Smooth muscle cell (in vitro differentiated cells): ENCODE data around the gene FNDC10. TPM values are rescaled to one million over a fixed set of nuclear protein-coding genes. Genes with fewer than 3 reads are reported as not detected.
A peak's percentile ranks its signal among the peaks of the same experiment; 100 is the strongest.

Experiments used
- DNase-seq: peaks from one replicate; lab custom pipeline; 2025; ENCODE audit not compliant: unreplicated experiment; lab: John Stamatoyannopoulos, UW
- H2AFZ ChIP-seq: fragments of 200-600 bp; sonication (generic); 2 replicates; pipeline ENCODE4 v1.6.0; 2016; ENCODE audit warnings: antibody characterized with exemption, low read depth, mild to moderate bottlenecking
- H3F3A ChIP-seq: fragments of 200-600 bp; sonication (generic); 2 replicates; pipeline ENCODE4 v1.6.0; 2017; ENCODE audit warnings: antibody characterized with exemption, low read depth
- H3K27ac ChIP-seq: fragments of 200-600 bp; sonication (generic); 2 replicates; pipeline ENCODE4 v1.5.1; 2016; ENCODE audit warnings: low read depth, mild to moderate bottlenecking
- H3K27me3 ChIP-seq: fragments of 200-600 bp; sonication (generic); 2 replicates; pipeline ENCODE4 v1.6.1; 2016; ENCODE audit warnings: low read depth, mild to moderate bottlenecking
- H3K36me3 ChIP-seq: fragments of 200-600 bp; sonication (generic); 2 replicates; pipeline ENCODE4 v1.5.1; 2016; ENCODE audit warnings: low read depth
- H3K4me1 ChIP-seq: fragments of 200-600 bp; sonication (generic); 2 replicates; pipeline ENCODE4 v1.5.1; 2016; ENCODE audit warnings: low read depth
- H3K4me2 ChIP-seq: fragments of 200-600 bp; sonication (generic); 2 replicates; pipeline ENCODE4 v1.6.0; 2016; ENCODE audit warnings: mild to moderate bottlenecking
- H3K4me3 ChIP-seq: fragments of 200-600 bp; sonication (generic); 2 replicates; pipeline ENCODE4 v1.5.1; 2016; ENCODE audit warnings: mild to moderate bottlenecking
- H3K79me2 ChIP-seq: fragments of 200-600 bp; sonication (generic); 2 replicates; pipeline ENCODE4 v1.6.0; 2016; ENCODE audit warnings: low read depth, mild to moderate bottlenecking
- H3K9ac ChIP-seq: fragments of 200-600 bp; sonication (generic); 2 replicates; pipeline ENCODE4 v1.6.0; 2016; ENCODE audit warnings: low read depth
- H3K9me3 ChIP-seq: fragments of 200-600 bp; sonication (generic); replicated peaks from 2 replicates; pipeline ENCODE4 v1.5.1; 2016; ENCODE audit warnings: low read depth
- H4K20me1 ChIP-seq: fragments of 200-600 bp; sonication (generic); 2 replicates; pipeline ENCODE4 v1.6.0; 2016; ENCODE audit warnings: low read depth
- CTCF ChIP-seq: fragments of 200-600 bp; sonication (generic); IDR thresholded peaks from 2 replicates; pipeline ENCODE4 v1.5.1; 2017; ENCODE audit warnings: borderline replicate concordance, mild to moderate bottlenecking, antibody characterized with exemption; ENCODE audit not compliant: insufficient read depth, poor library complexity, severe bottlenecking
- WGBS: methylation state at CpG from one replicate; pipeline ENCODE4 v1.1.7; 2016; ENCODE audit warnings: low lambda C conversion rate; 5-methylcytosine and 5-hydroxymethylcytosine counted together
- polyA plus RNA-seq: library from polyadenylated mRNA; unstranded; fragments of >200 nt; fragmentation: Nextera tagmentation; extraction: Ambion mirVana; gene quantifications from 2 replicates; pipeline ENCODE4 v1.2.1, GENCODE V29; 2016
- total RNA-seq: library from RNA; depleted of rRNA; stranded (reverse); fragments of >200 nt; gene quantifications from 2 replicates; pipeline ENCODE4 v1.2.3, GENCODE V29; 2014

The FNDC10 gene
- total and polyA plus RNA-seq, 2 experiments from 2014 or later: 9.1 to 22.5 TPM

GRCh38 chr1:1567152-1567875 is 32.6 kb downstream of the FNDC10 start:
- no peak for TF ChIP-seq CTCF
- H3K4me3 ChIP-seq: no peak overlapping the region
- H2AFZ ChIP-seq: no peak overlapping the region
- no peaks in the 10 kb centered on the region for H3K9me3 ChIP-seq
- H3K36me3 ChIP-seq: no peaks in the 10 kb centered on the region
- 92% methylated on average over 31 of the region's 31 CpGs for WGBS
- no peaks in the 10 kb centered on the region for H3K27me3 ChIP-seq
- no peak overlapping the region for H3K9ac ChIP-seq
- H3K4me2 ChIP-seq: no peak overlapping the region
- DNase-seq: no peak
- H3K79me2 ChIP-seq: peaks cover 95% of the 10 kb centered on the region
- H4K20me1 ChIP-seq: peaks cover 99% of the 10 kb centered on the region
- peaks cover 7% of the 10 kb centered on the region for H3F3A ChIP-seq
- peak overlapping the region; percentile 15 for H3K27ac ChIP-seq
- H3K4me1 ChIP-seq: no peaks in the 10 kb centered on the region

GRCh38 chr1:1565340-1565739 is 34.6 kb downstream of the FNDC10 start:
- peaks cover 7% of the 10 kb centered on the region for H3F3A ChIP-seq
- no peak for TF ChIP-seq CTCF
- no peak overlapping the region for H3K9ac ChIP-seq
- 97% methylated on average over 10 of the region's 10 CpGs for WGBS
- H3K4me2 ChIP-seq: no peak overlapping the region
- peaks cover 86% of the 10 kb centered on the region for H3K79me2 ChIP-seq
- H3K36me3 ChIP-seq: no peaks in the 10 kb centered on the region
- H3K27me3 ChIP-seq: no peaks in the 10 kb centered on the region
- peaks cover 96% of the 10 kb centered on the region for H4K20me1 ChIP-seq
- DNase-seq: no peak
- H3K4me3 ChIP-seq: no peak overlapping the region
- H3K9me3 ChIP-seq: no peaks in the 10 kb centered on the region
- H3K27ac ChIP-seq: no peak overlapping the region
- H2AFZ ChIP-seq: no peak overlapping the region
- H3K4me1 ChIP-seq: no peaks in the 10 kb centered on the region

- H3K27me3 ChIP-seq: no peaks in the 10 kb centered on the region
- peaks cover 81% of the 10 kb centered on the region for H3K79me2 ChIP-seq
- H3K4me3 ChIP-seq: no peak overlapping the region
- no peak overlapping the region for H3K9ac ChIP-seq
- no peak overlapping the region for H2AFZ ChIP-seq
- H3K4me2 ChIP-seq: no peak overlapping the region
- no peaks in the 10 kb centered on the region for H3F3A ChIP-seq
- WGBS: 97% methylated on average over 19 of the region's 19 CpGs
- no peak for TF ChIP-seq CTCF
- H3K36me3 ChIP-seq: no peaks in the 10 kb centered on the region
- peaks cover 96% of the 10 kb centered on the region for H4K20me1 ChIP-seq
- no peak for DNase-seq
- no peaks in the 10 kb centered on the region for H3K4me1 ChIP-seq
- no peaks in the 10 kb centered on the region for H3K9me3 ChIP-seq
- H3K27ac ChIP-seq: no peak overlapping the region
Observed at GRCh38 chr1:1564268-1564667, 35.7 kb downstream of the FNDC10 start.

DNA sequence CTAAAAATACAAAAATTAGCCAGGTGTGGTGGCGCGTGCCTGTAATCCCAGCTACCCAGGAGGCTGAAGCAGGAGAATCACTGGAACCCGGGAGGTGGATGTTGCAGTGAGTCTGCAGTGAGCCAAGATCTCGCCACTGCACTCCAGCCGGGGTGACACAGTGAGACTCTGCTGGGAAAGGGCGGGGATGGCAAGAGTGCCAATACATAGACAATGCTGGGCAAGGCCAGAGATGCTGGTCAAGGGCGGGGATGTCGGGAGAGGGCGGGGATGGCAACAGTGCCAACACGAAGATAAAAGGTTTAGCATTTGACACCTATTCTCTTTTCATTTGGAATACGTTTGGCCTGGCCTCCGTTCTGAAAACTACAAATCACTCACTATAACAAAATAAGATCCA is 36.2 kb downstream of the FNDC10 start:
- H4K20me1 ChIP-seq: peaks cover 96% of the 10 kb centered on the region
- no peak overlapping the region for H3K4me2 ChIP-seq
- no peak overlapping the region for H3K9ac ChIP-seq
- H3K4me3 ChIP-seq: no peak overlapping the region
- no peak overlapping the region for H2AFZ ChIP-seq
- H3K9me3 ChIP-seq: no peaks in the 10 kb centered on the region
- H3F3A ChIP-seq: peaks cover 3% of the 10 kb centered on the region
- no peaks in the 10 kb centered on the region for H3K36me3 ChIP-seq
- TF ChIP-seq CTCF: no peak
- peaks cover 75% of the 10 kb centered on the region for H3K79me2 ChIP-seq
- no peaks in the 10 kb centered on the region for H3K27me3 ChIP-seq
- H3K27ac ChIP-seq: no peak overlapping the region
- H3K4me1 ChIP-seq: no peaks in the 10 kb centered on the region
- 96% methylated on average over 12 of the region's 12 CpGs for WGBS
- no peak for DNase-seq
